RWPE2 (cell line): ENCODE data around the gene RPS3A.

Experiments used
- ATAC-seq: fragments of 200-7000 bp; cut with Tn5 transposase; 3 replicates; pipeline ENCODE4 v1.9.1; 2021; ENCODE audit warnings: low read depth
- DNase-seq: peaks from one replicate; pipeline ENCODE4 v3.0.0-alpha.2; 2020; ENCODE audit warnings: low spot score
- H3K27ac ChIP-seq: fragments of 450-650 bp; 2 replicates; pipeline ENCODE4 v1.5.1; 2017; ENCODE audit warnings: mild to moderate bottlenecking; ENCODE audit not compliant: poor library complexity, severe bottlenecking
- H3K27me3 ChIP-seq: fragments of 250-450 bp; sonication (Bioruptor Pico); 2 replicates; pipeline ENCODE4 v1.5.1; 2021; ENCODE audit warnings: mild to moderate bottlenecking, moderate library complexity; ENCODE audit not compliant: insufficient read depth, poor library complexity, severe bottlenecking
- H3K36me3 ChIP-seq: fragments of 250-450 bp; sonication (Bioruptor Pico); 2 replicates; pipeline ENCODE4 v1.5.1; 2020; ENCODE audit warnings: low read depth, mild to moderate bottlenecking, moderate library complexity
- H3K4me1 ChIP-seq: fragments of 250-450 bp; sonication (Bioruptor Pico); 2 replicates; pipeline ENCODE4 v1.5.1; 2021; ENCODE audit warnings: mild to moderate bottlenecking, moderate library complexity; ENCODE audit not compliant: insufficient read depth, poor library complexity, severe bottlenecking
- H3K4me3 ChIP-seq: fragments of 250-450 bp; sonication (Bioruptor Pico); 2 replicates; pipeline ENCODE4 v1.5.1; 2021; ENCODE audit warnings: mild to moderate bottlenecking, moderate library complexity; ENCODE audit not compliant: severe bottlenecking
- H3K9me3 ChIP-seq: fragments of 250-450 bp; sonication (Bioruptor Pico); 2 replicates; pipeline ENCODE4 v1.5.1; 2021; ENCODE audit warnings: mild to moderate bottlenecking, moderate library complexity; ENCODE audit not compliant: severe bottlenecking
- CTCF ChIP-seq: fragments of 450-650 bp; IDR thresholded peaks from one replicate; pipeline ENCODE4 v1.5.1; 2017; ENCODE audit warnings: mild to moderate bottlenecking, moderate library complexity; ENCODE audit not compliant: poor library complexity, severe bottlenecking

The RPS3A gene

GRCh38 chr4:151107063-151107462, 7.6 kb downstream of the RPS3A start:
- no peak for TF ChIP-seq CTCF
- Histone ChIP-seq H3K36me3 (peaks cover 75% of the 10 kb centered on the region), H3K4me1 (peaks cover 2% of the 10 kb centered on the region), H3K4me3 (no peak overlapping the region), H3K27ac (no peak overlapping the region), H3K9me3 (no peaks in the 10 kb centered on the region), H3K27me3 (no peaks in the 10 kb centered on the region)
- DNase-seq: no peak
- ATAC-seq: peak; percentile 9; the same call in 1 of the 3 replicates

DNA sequence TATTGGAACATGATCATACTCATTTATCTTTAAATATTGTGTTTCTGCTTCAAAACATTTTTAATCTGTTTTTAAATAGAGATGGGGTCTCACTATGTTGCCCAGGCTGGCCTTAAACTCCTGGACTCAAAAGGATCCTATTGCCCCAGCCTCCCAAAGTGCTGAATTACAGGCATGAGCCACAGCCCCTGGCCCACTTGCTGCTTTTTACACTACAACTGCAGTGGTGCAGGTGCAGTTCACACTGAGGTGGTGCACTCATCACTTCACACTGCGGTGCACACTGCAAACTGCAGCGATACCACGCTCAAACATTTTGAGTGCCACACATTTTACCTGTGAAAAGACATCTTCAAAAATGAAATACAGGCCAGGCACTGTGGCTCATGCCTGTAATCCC, 10.8 kb downstream of the RPS3A start:
- Histone ChIP-seq H3K4me3 (no peak overlapping the region), H3K27ac (no peak overlapping the region), H3K27me3 (no peaks in the 10 kb centered on the region), H3K36me3 (peaks cover 47% of the 10 kb centered on the region), H3K4me1 (no peaks in the 10 kb centered on the region), H3K9me3 (no peaks in the 10 kb centered on the region)
- ATAC-seq (no peak), DNase-seq (no peak)
- TF ChIP-seq CTCF: no peak

- no peaks in the 10 kb centered on the region for H3K27me3 ChIP-seq
- H3K36me3 ChIP-seq: peaks cover 30% of the 10 kb centered on the region
- no peak for TF ChIP-seq CTCF
- DNase-seq (no peak), ATAC-seq (no peak)
- no peaks in the 10 kb centered on the region for H3K4me1 ChIP-seq
- no peak overlapping the region for H3K4me3 ChIP-seq
- no peak overlapping the region for H3K27ac ChIP-seq
- no peaks in the 10 kb centered on the region for H3K9me3 ChIP-seq
Measured at GRCh38 chr4:151114338-151114737, 14.9 kb downstream of the RPS3A start.

- H3K4me3 ChIP-seq: no peak overlapping the region
- H3K9me3 ChIP-seq: no peaks in the 10 kb centered on the region
- ATAC-seq (no peak), DNase-seq (no peak)
- H3K36me3 ChIP-seq: peaks cover 28% of the 10 kb centered on the region
- no peaks in the 10 kb centered on the region for H3K4me1 ChIP-seq
- H3K27me3 ChIP-seq: no peaks in the 10 kb centered on the region
- no peak for TF ChIP-seq CTCF
- H3K27ac ChIP-seq: no peak overlapping the region
Measured at GRCh38 chr4:151114986-151115385, 15.6 kb downstream of the RPS3A start.

DNA sequence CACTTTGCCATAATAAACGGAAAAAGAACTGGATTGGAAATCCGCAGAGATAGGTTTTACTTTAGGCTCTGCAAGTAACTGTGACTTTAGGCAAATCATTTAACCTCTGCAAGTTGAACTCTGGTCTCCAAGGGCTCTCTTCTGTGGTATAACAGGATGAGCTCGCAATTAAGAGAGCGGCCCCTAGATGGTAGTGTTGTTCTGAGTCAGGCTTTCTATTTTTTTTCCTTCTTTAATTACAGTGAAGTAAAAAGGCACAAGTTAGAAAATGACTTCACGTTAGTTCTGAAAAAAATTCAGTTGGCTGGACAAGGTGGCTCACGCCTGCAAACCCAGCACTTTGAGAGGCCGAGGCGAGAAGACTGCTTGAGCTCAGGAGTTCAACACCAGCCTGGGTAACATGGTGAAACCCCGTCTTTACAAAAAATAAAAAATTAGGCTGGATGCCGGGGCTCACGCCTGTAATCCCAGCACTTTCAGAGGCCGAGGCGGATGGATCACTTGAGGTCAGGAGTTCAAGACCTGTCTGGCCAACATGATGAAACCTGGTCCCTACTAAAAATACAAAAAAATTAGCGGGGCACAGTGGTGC, 18.0 kb downstream of the RPS3A start:
- peak; percentile 92 for TF ChIP-seq CTCF
- H3K27me3 ChIP-seq: no peaks in the 10 kb centered on the region
- no peak for DNase-seq
- no peak overlapping the region for H3K27ac ChIP-seq
- H3K36me3 ChIP-seq: peaks cover 36% of the 10 kb centered on the region
- no peaks in the 10 kb centered on the region for H3K4me1 ChIP-seq
- no peaks in the 10 kb centered on the region for H3K9me3 ChIP-seq
- ATAC-seq: peak; percentile 55
- no peak overlapping the region for H3K4me3 ChIP-seq
